ENCODE data around the gene RPL22. TPM values are rescaled to one million over a fixed set of nuclear protein-coding genes. Genes with fewer than 3 reads are reported as not detected.

Gene RPL22
- total and polyA plus RNA-seq, 12 donors = 223 to 639 (median 277) TPM

DNA sequence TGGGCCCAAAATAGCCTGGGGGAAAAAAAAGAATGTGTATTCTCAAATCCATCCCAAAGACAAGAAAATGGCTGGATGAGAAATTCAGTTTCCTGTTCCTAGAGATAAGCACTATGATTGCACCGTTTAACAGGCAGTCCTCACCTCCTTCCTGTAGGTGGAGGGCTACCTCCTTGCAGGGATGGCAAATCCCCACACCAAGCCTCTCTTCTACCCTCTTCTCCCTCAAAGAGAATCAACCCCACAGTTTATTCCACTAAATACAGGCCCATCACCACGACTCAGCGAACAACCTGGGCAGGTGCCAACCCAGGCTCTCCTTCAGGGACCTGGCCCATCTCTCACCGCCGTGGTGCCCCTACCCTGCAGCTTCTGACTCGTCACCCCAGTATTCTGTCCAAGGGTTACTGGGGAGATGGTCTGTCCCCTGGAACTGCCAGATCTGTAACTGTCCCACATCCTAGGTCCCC, 15.8 kb downstream of the RPL22 start:
- WGBS, 2 donors = 45 to 59% methylated on average over 6 of the region's 6 CpGs
- Histone ChIP-seq H3K36me3 (peaks cover 0 to 41% (median 12%) of the 10 kb centered on the region in 9 donors), H3K27me3 (peaks cover 6 to 33% (median 17%) of the 10 kb centered on the region in 7 donors), H3K27ac (no peak overlapping the region), H3K4me3 (no peak overlapping the region), H3K9me3 (no peaks in the 10 kb centered on the region), H3K4me1 (peaks cover 3 to 23% (median 16%) of the 10 kb centered on the region in 9 donors)
- TF ChIP-seq, protein P1, sequence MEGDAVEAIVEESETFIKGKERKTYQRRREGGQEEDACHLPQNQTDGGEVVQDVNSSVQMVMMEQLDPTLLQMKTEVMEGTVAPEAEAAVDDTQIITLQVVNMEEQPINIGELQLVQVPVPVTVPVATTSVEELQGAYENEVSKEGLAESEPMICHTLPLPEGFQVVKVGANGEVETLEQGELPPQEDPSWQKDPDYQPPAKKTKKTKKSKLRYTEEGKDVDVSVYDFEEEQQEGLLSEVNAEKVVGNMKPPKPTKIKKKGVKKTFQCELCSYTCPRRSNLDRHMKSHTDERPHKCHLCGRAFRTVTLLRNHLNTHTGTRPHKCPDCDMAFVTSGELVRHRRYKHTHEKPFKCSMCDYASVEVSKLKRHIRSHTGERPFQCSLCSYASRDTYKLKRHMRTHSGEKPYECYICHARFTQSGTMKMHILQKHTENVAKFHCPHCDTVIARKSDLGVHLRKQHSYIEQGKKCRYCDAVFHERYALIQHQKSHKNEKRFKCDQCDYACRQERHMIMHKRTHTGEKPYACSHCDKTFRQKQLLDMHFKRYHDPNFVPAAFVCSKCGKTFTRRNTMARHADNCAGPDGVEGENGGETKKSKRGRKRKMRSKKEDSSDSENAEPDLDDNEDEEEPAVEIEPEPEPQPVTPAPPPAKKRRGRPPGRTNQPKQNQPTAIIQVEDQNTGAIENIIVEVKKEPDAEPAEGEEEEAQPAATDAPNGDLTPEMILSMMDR (IDR thresholded peaks at IDR 0.05) = no peak
- intact Hi-C loops (cut with DNase I) = loop anchor here in 7 of 10 donors (10.0 kb wide), 2 partner anchors 61 to 129 kb away; partner anchors contain the start of gene HES3 (in 1 of the 7)
- ATAC-seq = no peak
- no peak for DNase-seq

DNA sequence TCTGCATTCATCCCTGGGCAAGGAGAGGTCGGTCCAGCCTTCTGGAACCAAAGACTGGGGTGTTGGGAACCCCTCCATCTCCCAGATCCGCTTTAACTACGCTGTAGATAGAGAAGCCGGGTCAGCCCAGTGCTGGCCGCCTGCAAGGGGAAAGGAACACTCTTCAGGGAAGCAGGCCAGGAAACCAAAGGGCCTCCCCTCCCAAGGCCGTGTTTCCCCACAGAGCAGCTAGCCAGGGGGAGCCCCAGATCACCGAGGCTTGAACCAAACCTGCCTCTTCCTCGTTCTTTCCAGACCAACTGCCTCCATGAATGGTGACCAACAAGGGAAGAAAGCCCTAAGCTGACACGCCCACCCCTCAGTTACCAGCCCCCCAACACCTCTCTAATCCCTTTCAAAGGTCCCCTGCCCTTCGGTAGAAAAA, 18.0 kb downstream of the RPL22 start:
- no peak for DNase-seq
- no peak overlapping the region for H3K27ac ChIP-seq
- H3K9me3 ChIP-seq = no peaks in the 10 kb centered on the region
- ATAC-seq = no peak
- TF ChIP-seq, protein P1 (IDR thresholded peaks at IDR 0.05) = no peak
- intact Hi-C loops (cut with DNase I) = loop anchor here in 7 of 10 donors (10.0 kb wide), 2 partner anchors 63 to 127 kb away; partner anchors contain the start of gene HES3 (in 1 of the 7)
- 14 to 19% methylated on average over 10 of the region's 10 CpGs for WGBS, 2 donors
- H3K4me3 ChIP-seq = no peak overlapping the region
- H3K27me3 ChIP-seq = peaks cover 20 to 55% (median 39%) of the 10 kb centered on the region in 7 donors
- H3K36me3 ChIP-seq = peaks cover 0 to 21% (median 3%) of the 10 kb centered on the region in 9 donors
- H3K4me1 ChIP-seq = peaks cover 3 to 23% (median 18%) of the 10 kb centered on the region in 9 donors

DNA sequence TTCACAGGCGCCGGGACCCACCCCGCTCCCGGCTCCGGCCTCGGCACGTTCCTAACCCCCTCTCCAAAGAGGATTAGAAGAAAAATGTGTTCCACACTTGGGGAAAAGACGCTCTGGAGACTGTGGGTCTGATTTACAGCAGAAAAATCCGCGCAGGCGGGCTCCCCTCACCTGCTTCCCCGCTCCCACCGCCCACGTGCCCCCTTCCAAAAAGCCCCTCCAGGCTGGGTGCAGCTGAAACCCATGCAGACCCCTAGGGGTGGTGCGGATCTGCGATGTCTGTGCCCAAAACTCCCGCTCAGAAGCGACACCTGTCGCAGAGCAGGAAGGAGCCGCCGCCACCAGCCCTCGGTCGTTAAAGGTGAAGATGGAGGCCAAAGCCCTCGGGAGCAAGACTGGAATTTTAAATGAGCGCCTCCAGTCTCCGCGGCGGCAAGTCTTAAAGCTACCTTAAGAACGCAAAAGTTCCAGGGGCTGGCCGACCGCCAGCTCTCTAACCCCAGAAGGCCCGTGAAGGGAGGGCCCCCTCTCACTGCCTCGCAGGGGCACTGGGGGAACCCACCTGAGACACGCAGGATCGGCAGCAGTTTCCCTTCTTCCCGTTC, 18.6 kb downstream of the RPL22 start:
- TF ChIP-seq, protein P1 (IDR thresholded peaks at IDR 0.05) = no peak
- Histone ChIP-seq H3K4me1 (peaks cover 3 to 23% (median 18%) of the 10 kb centered on the region in 9 donors), H3K9me3 (no peaks in the 10 kb centered on the region), H3K36me3 (peaks cover 0 to 17% (median 3%) of the 10 kb centered on the region in 9 donors), H3K27ac (no peak overlapping the region), H3K4me3 (no peak overlapping the region), H3K27me3 (peaks cover 20 to 60% (median 44%) of the 10 kb centered on the region in 7 donors)
- ATAC-seq (no peak), DNase-seq (no peak)
- intact Hi-C loops (cut with DNase I) = loop anchor here in 7 of 10 donors (10.0 kb wide), 2 partner anchors 64 to 126 kb away; partner anchors contain the start of gene HES3 (in 1 of the 7)
- 4 to 7% methylated on average over 32 to 36 of the region's 36 CpGs for WGBS, 2 donors

DNA sequence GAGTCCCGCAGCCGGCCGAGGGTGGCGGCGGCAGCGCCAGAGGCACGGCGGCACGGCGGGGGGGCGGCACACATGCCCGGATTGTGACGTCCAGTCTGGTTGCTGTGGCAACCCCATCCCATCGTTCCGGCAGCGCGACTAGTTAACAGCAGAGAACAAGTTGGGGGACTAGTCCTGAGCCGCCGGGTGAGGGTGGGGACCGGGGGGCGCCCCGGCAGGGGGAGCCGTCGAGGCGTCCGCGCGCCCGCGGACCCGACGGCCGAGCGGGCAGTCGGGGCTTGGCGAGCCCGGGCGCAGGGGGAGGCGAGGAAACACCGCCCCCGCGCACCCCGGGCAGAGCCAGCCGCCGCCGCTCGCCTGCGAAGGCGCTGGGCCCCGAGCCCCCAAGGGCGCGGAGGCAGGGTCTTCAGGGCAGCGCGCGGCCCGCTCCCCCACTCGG, 19.1 kb downstream of the RPL22 start, which contains the start of gene CHD5:
Gene CHD5, minus strand, starts transcription at position 54 of the 439 bp plus-strand sequence. CDS start 298 bp downstream, outside the sequence.
- Histone ChIP-seq H3K9me3 (no peaks in the 10 kb centered on the region), H3K4me3 (peak within 1 kb of the TSS in 9 of 10 donors; percentile 5 to 43 (median 29)), H3K36me3 (peaks cover 0 to 12% (median under 1%) of the 10 kb centered on the region in 9 donors), H3K4me1 (peaks cover 3 to 23% (median 18%) of the 10 kb centered on the region in 9 donors), H3K27ac (no peak within 1 kb of the TSS), H3K27me3 (peaks cover 20 to 60% (median 50%) of the 10 kb centered on the region in 7 donors)
- 1 to 2% methylated on average over 54 to 57 of the region's 57 CpGs for WGBS, 2 donors
- ATAC-seq = no peak
- TF ChIP-seq, protein P1 (IDR thresholded peaks at IDR 0.05) = peak in 2 of 9 donors; percentile 13 to 14
- no peak for DNase-seq
- intact Hi-C loops (cut with DNase I) = loop anchor here in 7 of 10 donors (10.0 kb wide), 2 partner anchors 65 to 125 kb away; partner anchors contain the start of gene HES3 (in 1 of the 7)
